ENCODE data around the gene CDKAL1. TPM values are rescaled to one million over a fixed set of nuclear protein-coding genes. Genes with fewer than 3 reads are reported as not detected.

Gene CDKAL1
- polyA plus RNA-seq, 2 of the 4 experiments (the other 2 are of a cell fraction), result 4.7 to 8.3 TPM

DNA sequence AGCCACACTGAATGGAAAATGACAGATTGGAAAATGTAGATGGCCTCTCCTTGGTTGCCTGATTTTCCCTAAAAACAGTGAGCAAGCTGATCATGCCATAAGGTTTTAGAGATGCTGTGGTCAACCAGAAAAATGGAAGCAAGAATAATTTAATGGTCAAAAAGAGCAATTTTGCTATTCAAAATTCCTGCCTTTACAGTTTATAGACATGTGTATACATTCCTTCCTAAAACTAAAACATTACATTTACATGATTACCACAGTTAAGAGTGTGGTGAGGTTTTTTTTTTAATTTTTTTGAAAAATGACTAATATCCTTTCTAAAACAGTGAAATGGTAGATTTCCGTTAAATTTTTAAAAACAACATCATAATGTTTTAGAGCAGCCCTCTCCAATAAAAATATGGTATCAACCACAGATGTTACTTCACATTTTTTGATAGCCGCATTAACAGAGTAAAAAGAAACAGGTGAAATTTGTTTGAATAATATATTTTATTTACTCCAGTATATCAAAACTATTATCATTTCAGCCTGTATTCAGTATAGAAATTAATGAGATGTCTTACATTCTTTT lies 652.3 kb downstream of the CDKAL1 start:
- H3K9me3 ChIP-seq, result no peaks in the 10 kb centered on the region
- DNase-seq (ENCODE audit: low read depth in 1 of 2, low spot score in 1 of 2) (no peak), ATAC-seq (no peak), FAIRE-seq (no peak)
- no peak overlapping the region for H3K27ac ChIP-seq
- no peak for TF ChIP-seq MAFK (IDR thresholded peaks at IDR 0.05; ENCODE audit: partially characterized antibody)
- TF ChIP-seq, protein P1, sequence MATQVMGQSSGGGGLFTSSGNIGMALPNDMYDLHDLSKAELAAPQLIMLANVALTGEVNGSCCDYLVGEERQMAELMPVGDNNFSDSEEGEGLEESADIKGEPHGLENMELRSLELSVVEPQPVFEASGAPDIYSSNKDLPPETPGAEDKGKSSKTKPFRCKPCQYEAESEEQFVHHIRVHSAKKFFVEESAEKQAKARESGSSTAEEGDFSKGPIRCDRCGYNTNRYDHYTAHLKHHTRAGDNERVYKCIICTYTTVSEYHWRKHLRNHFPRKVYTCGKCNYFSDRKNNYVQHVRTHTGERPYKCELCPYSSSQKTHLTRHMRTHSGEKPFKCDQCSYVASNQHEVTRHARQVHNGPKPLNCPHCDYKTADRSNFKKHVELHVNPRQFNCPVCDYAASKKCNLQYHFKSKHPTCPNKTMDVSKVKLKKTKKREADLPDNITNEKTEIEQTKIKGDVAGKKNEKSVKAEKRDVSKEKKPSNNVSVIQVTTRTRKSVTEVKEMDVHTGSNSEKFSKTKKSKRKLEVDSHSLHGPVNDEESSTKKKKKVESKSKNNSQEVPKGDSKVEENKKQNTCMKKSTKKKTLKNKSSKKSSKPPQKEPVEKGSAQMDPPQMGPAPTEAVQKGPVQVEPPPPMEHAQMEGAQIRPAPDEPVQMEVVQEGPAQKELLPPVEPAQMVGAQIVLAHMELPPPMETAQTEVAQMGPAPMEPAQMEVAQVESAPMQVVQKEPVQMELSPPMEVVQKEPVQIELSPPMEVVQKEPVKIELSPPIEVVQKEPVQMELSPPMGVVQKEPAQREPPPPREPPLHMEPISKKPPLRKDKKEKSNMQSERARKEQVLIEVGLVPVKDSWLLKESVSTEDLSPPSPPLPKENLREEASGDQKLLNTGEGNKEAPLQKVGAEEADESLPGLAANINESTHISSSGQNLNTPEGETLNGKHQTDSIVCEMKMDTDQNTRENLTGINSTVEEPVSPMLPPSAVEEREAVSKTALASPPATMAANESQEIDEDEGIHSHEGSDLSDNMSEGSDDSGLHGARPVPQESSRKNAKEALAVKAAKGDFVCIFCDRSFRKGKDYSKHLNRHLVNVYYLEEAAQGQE (IDR thresholded peaks at IDR 0.05), result no peak
- TF ChIP-seq, protein P2, sequence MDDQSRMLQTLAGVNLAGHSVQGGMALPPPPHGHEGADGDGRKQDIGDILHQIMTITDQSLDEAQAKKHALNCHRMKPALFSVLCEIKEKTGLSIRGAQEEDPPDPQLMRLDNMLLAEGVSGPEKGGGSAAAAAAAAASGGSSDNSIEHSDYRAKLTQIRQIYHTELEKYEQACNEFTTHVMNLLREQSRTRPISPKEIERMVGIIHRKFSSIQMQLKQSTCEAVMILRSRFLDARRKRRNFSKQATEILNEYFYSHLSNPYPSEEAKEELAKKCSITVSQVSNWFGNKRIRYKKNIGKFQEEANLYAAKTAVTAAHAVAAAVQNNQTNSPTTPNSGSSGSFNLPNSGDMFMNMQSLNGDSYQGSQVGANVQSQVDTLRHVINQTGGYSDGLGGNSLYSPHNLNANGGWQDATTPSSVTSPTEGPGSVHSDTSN (IDR thresholded peaks at IDR 0.05), result no peak
- TF ChIP-seq, protein P3, sequence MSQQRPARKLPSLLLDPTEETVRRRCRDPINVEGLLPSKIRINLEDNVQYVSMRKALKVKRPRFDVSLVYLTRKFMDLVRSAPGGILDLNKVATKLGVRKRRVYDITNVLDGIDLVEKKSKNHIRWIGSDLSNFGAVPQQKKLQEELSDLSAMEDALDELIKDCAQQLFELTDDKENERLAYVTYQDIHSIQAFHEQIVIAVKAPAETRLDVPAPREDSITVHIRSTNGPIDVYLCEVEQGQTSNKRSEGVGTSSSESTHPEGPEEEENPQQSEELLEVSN (IDR thresholded peaks at IDR 0.05; ENCODE audit: borderline replicate concordance, low read depth), result no peak
- TF ChIP-seq HDAC2 (IDR thresholded peaks at IDR 0.05), result no peak
- TF ChIP-seq ESRRA (IDR thresholded peaks at IDR 0.05; ENCODE audit: borderline replicate concordance, low read length), result no peak
- no peak for TF ChIP-seq SMC3 (IDR thresholded peaks at IDR 0.05)
- TF ChIP-seq ZNF302 (CRISPR knock-in tag; IDR thresholded peaks at IDR 0.05), result no peak
- TF ChIP-seq, protein P4, sequence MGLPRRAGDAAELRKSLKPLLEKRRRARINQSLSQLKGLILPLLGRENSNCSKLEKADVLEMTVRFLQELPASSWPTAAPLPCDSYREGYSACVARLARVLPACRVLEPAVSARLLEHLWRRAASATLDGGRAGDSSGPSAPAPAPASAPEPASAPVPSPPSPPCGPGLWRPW (IDR thresholded peaks at IDR 0.05), result no peak
- no peak for TF ChIP-seq KDM5A (IDR thresholded peaks at IDR 0.05)
- no peak for TF ChIP-seq CBX8 (IDR thresholded peaks at IDR 0.05)
- no peak for TF ChIP-seq RNF2 (IDR thresholded peaks at IDR 0.05; ENCODE audit: borderline replicate concordance, low read depth)
- TF ChIP-seq MAZ (IDR thresholded peaks at IDR 0.05; ENCODE audit: borderline replicate concordance, low read depth, low read length), result no peak
- TF ChIP-seq MYC (IDR thresholded peaks at IDR 0.05; ENCODE audit: borderline replicate concordance, low read length), result no peak
- no peak for TF ChIP-seq HOXA7 (CRISPR knock-in tag; IDR thresholded peaks at IDR 0.05)
- TF ChIP-seq NFE2L2 (conservative IDR thresholded peaks at IDR 0.05; ENCODE audit: low read length), result no peak
- no peak for TF ChIP-seq RAD21 (conservative IDR thresholded peaks at IDR 0.05 in 1 of 2, IDR thresholded peaks at IDR 0.05 in 1 of 2)
- TF ChIP-seq, protein P5, sequence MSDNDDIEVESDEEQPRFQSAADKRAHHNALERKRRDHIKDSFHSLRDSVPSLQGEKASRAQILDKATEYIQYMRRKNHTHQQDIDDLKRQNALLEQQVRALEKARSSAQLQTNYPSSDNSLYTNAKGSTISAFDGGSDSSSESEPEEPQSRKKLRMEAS (IDR thresholded peaks at IDR 0.05), result no peak
- TF ChIP-seq JUNB (IDR thresholded peaks at IDR 0.05), result no peak
- 44% methylated on average over 2 of the region's 2 CpGs for WGBS (ENCODE audit: missing lambda C conversion rate)
- POLR2A ChIA-PET, result no interaction called here
- no peak overlapping the region for H3K4me2 ChIP-seq
- no peaks in the 10 kb centered on the region for H3K4me1 ChIP-seq
- CTCF ChIA-PET, result interaction anchor here (1.0 kb wide), 1 partner anchor 11 kb away, joined by 3 read pairs; no protein-coding TSS in a partner anchor
- H3K4me3 ChIP-seq, result no peak overlapping the region

DNA sequence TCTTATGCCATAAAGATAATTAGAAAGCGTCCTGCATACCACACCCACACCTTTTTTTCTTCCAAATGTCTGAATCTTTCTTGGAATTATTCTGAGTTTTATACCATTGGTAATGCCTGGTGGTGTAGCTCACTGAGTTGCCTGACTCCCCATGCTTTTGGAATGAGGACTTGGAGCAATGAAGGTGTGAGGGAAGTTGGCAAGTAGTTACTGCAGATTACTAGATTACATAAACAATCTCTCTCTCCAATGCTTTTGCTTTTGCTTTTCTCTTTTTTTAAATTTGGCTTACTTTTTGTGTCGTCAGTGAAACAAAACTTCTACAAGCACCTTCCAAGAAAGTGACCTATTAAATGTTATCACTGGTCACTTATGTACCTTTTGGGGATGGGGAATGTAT lies 653.2 kb downstream of the CDKAL1 start:
- no peak for FAIRE-seq
- no peak for TF ChIP-seq CBX2 (IDR thresholded peaks at IDR 0.05; ENCODE audit: borderline replicate concordance, low read depth)
- TF ChIP-seq NR3C1 (IDR thresholded peaks at IDR 0.05), result no peak
- no peak for TF ChIP-seq ESRRA (IDR thresholded peaks at IDR 0.05; ENCODE audit: borderline replicate concordance, low read length)
- Histone ChIP-seq H3K4me1 (no peaks in the 10 kb centered on the region), H3K9me3 (no peaks in the 10 kb centered on the region), H3K4me2 (no peak overlapping the region), H3K27ac (no peak overlapping the region), H3K4me3 (no peak overlapping the region)
- 51% methylated on average over 2 of the region's 2 CpGs for WGBS (ENCODE audit: missing lambda C conversion rate)
- ATAC-seq, result no peak
- ChIA-PET POLR2A (no interaction called here), CTCF (no interaction called here)
- no peak for DNase-seq (ENCODE audit: low read depth in 1 of 2, low spot score in 1 of 2)
